Psoas muscle (tissue), 8 donors: Measurements from ENCODE around the gene PAK5. TPM values are rescaled to one million over a fixed set of nuclear protein-coding genes. Genes with fewer than 3 reads are reported as not detected.

Experiments used
- ATAC-seq, 4 donors: fragments of 200-7000 bp; cut with Tn5 transposase; one replicate each; pipeline ENCODE4 v1.9.1; 2020; ENCODE audit warnings: moderate library complexity in 3 of 4, mild to moderate bottlenecking in 2 of 4
- DNase-seq, 2 donors: peaks; one replicate each; pipeline ENCODE4 v3.0.0-alpha.2; 2020
- H3K27ac ChIP-seq: fragments of 200-600 bp; one replicate; pipeline ENCODE4 v1.8.0; 2022
- H3K27me3 ChIP-seq, 3 donors: fragments of 200-600 bp in 1 of 3; one replicate each; pipeline versions ENCODE4 v1.6.1 to v1.8.0; 2013 to 2022; ENCODE audit warnings: low read length in 2 of 3, mild to moderate bottlenecking in 2 of 3, moderate library complexity in 1 of 3; ENCODE audit not compliant: insufficient read depth in 3 of 3
- H3K36me3 ChIP-seq, 2 donors: fragments of 200-600 bp in 1 of 2; one replicate each; pipeline versions ENCODE4 v1.6.1 to v1.8.0; 2013 to 2022; ENCODE audit warnings: low read depth in 1 of 2, mild to moderate bottlenecking in 1 of 2, moderate library complexity in 1 of 2; ENCODE audit not compliant: insufficient read depth in 1 of 2
- H3K4me1 ChIP-seq: fragments of 200-600 bp; one replicate; pipeline ENCODE4 v1.8.0; 2022
- H3K4me3 ChIP-seq: fragments of 200-600 bp; one replicate; pipeline ENCODE4 v1.8.0; 2022; ENCODE audit warnings: mild to moderate bottlenecking
- H3K9me3 ChIP-seq: fragments of 200-600 bp; one replicate; pipeline ENCODE4 v1.8.0; 2022
- CTCF ChIP-seq: fragments of 200-600 bp; IDR thresholded peaks from one replicate; pipeline ENCODE4 v1.8.0; 2022; ENCODE audit warnings: antibody characterized with exemption
- WGBS, 3 donors: extraction: QIAGEN DNeasy Blood & Tissue Kit; methylation state at CpG; one replicate each; pipeline versions ENCODE4 v1.1.6 to v1.1.7; 2013; 5-methylcytosine and 5-hydroxymethylcytosine counted together
- intact Hi-C, 2 donors: fragments of 100-400 bp; cut with DNase I; formaldehyde crosslinking; loops; one replicate each; pipeline versions ENCODE4 v1.11.0 to v1.14.2; 2022
- polyA plus RNA-seq, 3 donors: library from polyadenylated mRNA; stranded (reverse); fragments of 200-250 nt; gene quantifications; one replicate each; pipeline ENCODE4 v1.2.3, GENCODE V29; 2013
- total RNA-seq, 4 donors: library from RNA; stranded (reverse); fragmentation: NEBNext Ultra II Directional in 2 of 4; extraction: Animal tissue kit (Norgen Biotek cat#: 25700) in 2 of 4; gene quantifications; one replicate each; pipeline versions ENCODE4 v1.2.1 to v1.2.4, GENCODE V29; 2021 to 2023
- donor health status: healthy with polysubstance abuse.
- donor health status: DM: no; HTN: no; CAD: no; lungs with moderate emphysema.
- donor health status: Bipolar disorder and iron deficiency.
- donor health status: healthy.
- donor health status: DM: yes; HTN: yes; CAD: no.
- donor health status: DM: no; HTN: no; CAD: no.
- donor health status: DM: no; HTN: no; CAD: no.
- donor health status: DM: yes; HTN: yes; CAD: no.

Gene PAK5
- total and polyA plus RNA-seq, 7 donors, result 0.01 TPM; not detected in 6

- 53 to 72% (median 54%) methylated on average over 7 of the region's 7 CpGs for WGBS, 3 donors
- intact Hi-C loops, result no loop called here
- H3K36me3 ChIP-seq, result no peaks in the 10 kb centered on the region
- H3K27me3 ChIP-seq, result no peaks in the 10 kb centered on the region
- no peak for TF ChIP-seq CTCF
- no peak overlapping the region for H3K4me3 ChIP-seq
- no peak overlapping the region for H3K27ac ChIP-seq
- no peaks in the 10 kb centered on the region for H3K9me3 ChIP-seq
- H3K4me1 ChIP-seq, result no peaks in the 10 kb centered on the region
- no peak for ATAC-seq
- no peak for DNase-seq
These were observed 115.2 kb downstream of the PAK5 start for GRCh38 chr20:9723501-9724202.

GRCh38 chr20:9711872-9712271, 127.0 kb downstream of the PAK5 start:
- DNase-seq, result no peak
- H3K4me3 ChIP-seq, result no peak overlapping the region
- no peak overlapping the region for H3K27ac ChIP-seq
- no peaks in the 10 kb centered on the region for H3K9me3 ChIP-seq
- H3K36me3 ChIP-seq, result no peaks in the 10 kb centered on the region
- no peaks in the 10 kb centered on the region for H3K4me1 ChIP-seq
- intact Hi-C loops, result no loop called here
- TF ChIP-seq CTCF, result no peak
- 33 to 38% (median 35%) methylated on average over 2 of the region's 2 CpGs for WGBS, 3 donors
- no peaks in the 10 kb centered on the region for H3K27me3 ChIP-seq
- no peak for ATAC-seq

GRCh38 chr20:9710685-9711084, 128.2 kb downstream of the PAK5 start:
- Histone ChIP-seq H3K4me3 (no peak overlapping the region), H3K27me3 (no peaks in the 10 kb centered on the region), H3K4me1 (no peaks in the 10 kb centered on the region), H3K36me3 (no peaks in the 10 kb centered on the region), H3K9me3 (no peaks in the 10 kb centered on the region), H3K27ac (no peak overlapping the region)
- no peak for DNase-seq
- intact Hi-C loops, result no loop called here
- no peak for ATAC-seq
- TF ChIP-seq CTCF, result no peak
- 79 to 82% (median 80%) methylated on average over 3 of the region's 3 CpGs for WGBS, 3 donors

GRCh38 chr20:9705722-9706476, 133.0 kb downstream of the PAK5 start:
- ATAC-seq (no peak), DNase-seq (no peak)
- intact Hi-C loops, result no loop called here
- Histone ChIP-seq H3K4me3 (no peak overlapping the region), H3K27ac (no peak overlapping the region), H3K27me3 (no peaks in the 10 kb centered on the region), H3K9me3 (no peaks in the 10 kb centered on the region), H3K36me3 (no peaks in the 10 kb centered on the region), H3K4me1 (no peaks in the 10 kb centered on the region)
- no peak for TF ChIP-seq CTCF
- WGBS, 3 donors, result 49 to 57% (median 50%) methylated on average over 4 of the region's 4 CpGs
